Fibroblast of skin of left biceps (primary cell): ENCODE measurements around the gene C4B.
A peak's percentile ranks its signal among the peaks of the same experiment; 100 is the strongest.
"Not testable (repeated sequence)": the region's sequence is repeated elsewhere in the genome, so short reads cannot be mapped to it uniquely, and the experiment has no call there.

Source experiments
- DNase-seq, 2 experiments: peaks; one replicate each; pipeline ENCODE4 v3.0.0-alpha.2; 2013; ENCODE audit warnings: low read depth in 2 of 2

Gene C4B

GRCh38 chr6:32050562-32050961 is 36.0 kb downstream of the C4B start:
- DNase-seq = no peak

- DNase-seq = not testable (repeated sequence)
Observed at GRCh38 chr6:32052626-32053025, 38.0 kb downstream of the C4B start.

GRCh38 chr6:32053314-32053713 is 38.7 kb downstream of the C4B start:
- DNase-seq = not testable (repeated sequence)

- DNase-seq = not testable (repeated sequence)
Observed at GRCh38 chr6:32055756-32056155, 41.2 kb downstream of the C4B start.

DNA sequence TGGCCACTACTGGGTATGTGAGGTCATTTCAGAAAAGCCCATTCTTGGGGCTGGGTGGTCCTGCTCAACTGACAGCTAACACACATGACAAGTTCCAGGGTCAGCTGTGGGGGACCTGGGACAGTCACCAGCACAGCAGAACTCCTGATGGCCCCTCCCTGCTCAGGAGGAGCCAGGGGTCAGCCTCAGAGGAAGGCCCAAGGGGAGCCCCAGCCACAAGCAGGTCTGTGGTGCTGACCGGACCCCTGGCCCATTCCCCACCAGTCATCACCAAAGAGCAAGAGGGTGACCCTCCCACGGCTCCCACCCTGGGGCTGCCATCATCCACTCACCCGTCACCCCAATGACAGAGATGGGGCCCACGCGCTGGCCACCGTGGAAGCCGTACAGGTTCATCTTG is 41.7 kb downstream of the C4B start:
- no peak for DNase-seq

- no peak for DNase-seq
Observed at GRCh38 chr6:32057966-32058365, 43.4 kb downstream of the C4B start.

DNA sequence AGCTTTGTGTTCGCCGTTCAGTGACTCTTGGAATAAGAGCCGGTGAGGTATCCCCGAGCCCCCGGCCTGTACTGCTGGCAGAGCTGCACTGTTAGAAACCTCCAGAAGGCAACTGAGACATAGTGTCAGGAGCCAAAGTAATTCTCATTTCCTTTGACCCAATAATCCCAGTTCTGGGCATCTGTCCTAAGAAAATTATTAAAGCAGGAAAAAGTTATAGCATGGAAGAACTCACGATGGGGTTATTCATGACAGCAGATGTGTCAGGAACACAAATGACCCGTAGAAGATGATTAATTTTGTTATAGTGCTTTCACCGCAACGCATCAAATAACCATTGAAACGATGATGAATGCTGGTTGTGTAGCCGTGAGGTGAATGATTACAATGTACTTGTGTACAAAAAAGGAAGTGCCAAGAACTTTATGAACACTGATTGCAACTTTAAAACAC is 43.9 kb downstream of the C4B start:
- no peak for DNase-seq

- no peak for DNase-seq
Observed at GRCh38 chr6:32060966-32061655, 46.5 kb downstream of the C4B start.

DNA sequence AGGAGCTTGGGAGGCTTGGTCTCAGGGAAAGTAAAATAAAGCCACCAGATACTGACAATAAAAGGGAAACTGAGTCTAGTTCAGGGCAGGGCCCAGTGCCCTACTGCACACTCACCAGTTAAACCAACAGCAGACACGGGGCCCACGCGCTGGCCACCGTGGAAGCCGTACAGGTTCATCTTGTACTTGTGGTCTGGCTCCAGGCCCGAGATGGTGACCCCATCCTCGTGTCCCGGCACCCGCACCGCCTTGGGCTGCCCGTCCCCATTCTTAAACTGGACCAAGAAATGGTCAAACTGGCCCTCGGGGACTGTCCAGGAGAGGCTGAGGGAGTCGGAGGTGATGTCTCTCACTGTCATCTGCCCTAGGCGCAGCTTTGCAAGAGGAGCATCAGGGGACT is 50.1 kb downstream of the C4B start:
- no peak for DNase-seq

- not testable (repeated sequence) for DNase-seq
Observed at GRCh38 chr6:32067521-32067920, 52.9 kb downstream of the C4B start.

- not testable (repeated sequence) for DNase-seq
Observed at GRCh38 chr6:32068315-32068714, 53.7 kb downstream of the C4B start.

GRCh38 chr6:32068867-32069266 is 54.3 kb downstream of the C4B start:
- DNase-seq = no peak

GRCh38 chr6:32069460-32069859 is 54.9 kb downstream of the C4B start:
- DNase-seq = no peak

DNA sequence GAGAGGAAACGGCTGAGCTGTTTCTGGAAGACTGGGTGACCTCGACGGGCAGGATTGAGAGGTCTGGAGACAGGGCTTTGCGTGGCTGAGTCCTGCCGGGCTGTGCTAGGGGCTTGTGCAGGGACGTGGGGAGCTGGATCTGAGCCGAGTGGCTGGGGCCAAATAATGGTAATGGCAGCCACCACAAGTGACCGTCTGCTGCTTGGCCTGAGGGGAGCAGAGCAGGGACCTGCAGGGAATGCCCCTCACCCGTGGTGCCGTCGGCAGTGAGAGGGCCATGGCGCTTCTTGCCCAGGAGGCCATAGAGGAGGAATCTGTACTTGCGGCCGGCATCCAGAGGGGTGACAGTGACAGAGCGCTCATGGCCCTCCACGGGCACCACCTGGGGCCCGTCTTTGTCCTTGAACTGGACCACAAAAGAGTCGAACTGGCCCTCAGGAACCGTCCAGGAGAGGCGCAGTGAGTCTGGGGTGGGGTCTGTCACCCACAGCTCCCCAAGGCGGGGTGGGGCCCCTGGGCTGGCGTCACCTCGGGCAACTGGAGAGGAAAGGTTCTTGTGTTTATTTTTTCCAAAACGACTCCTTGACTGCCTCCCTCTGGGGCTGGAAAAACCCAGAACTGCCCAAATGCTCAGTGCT is 55.4 kb downstream of the C4B start:
- no peak for DNase-seq

DNA sequence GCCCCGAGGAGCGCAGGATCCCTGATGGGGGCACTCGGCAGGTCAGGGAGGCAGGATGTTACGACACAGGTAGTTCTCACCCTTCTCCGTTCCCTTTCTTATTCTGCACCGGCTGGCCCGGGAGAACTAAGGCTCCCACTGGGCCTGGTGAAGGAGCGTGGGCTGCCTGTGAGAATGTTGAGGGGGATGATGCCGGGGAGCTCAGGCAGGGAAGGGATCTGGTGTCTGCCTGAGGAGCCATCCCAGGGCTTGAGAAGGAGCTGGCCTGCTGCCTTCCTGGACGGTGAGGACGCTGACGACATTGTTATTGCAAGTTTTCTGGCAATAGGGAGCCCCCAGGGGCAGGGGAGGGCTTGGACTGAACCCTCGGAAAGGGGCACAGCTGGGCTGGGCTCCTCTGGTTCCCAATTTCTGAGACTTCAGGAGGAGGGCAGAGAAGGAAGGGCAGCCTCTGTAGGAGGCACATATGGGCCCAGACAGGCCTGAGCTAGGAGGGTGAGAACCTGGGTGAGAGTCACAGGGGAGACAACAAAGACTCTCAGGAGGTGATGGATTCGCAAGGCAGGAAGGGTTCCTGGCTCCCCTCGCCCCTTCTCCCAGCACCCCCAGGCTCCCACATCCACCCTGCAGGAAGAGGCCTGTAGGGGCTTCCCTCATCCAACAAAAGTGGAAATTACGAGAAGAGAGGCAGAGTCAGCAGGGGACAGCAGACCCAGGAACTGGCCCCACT is 56.4 kb downstream of the C4B start:
- no peak for DNase-seq

DNA sequence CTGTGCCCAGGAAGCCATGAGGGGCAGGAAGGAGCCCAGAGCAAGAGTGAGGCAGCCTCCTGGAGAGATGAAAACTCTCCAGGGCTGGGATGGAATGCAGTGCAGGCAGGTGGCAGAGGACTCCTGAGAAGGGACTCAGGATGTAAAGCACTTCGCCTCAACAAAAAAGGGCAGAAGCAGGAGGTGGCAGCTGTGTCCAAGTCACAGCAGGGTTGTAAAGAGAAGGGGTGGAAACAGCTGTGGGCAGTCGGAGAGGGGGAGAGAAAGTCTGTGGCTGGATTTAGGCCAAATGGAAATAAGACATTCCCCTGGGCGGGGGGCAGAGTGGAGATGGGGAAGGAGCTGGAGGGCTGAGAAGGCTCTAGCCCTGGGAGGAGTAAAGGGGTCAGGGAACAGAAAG is 58.5 kb downstream of the C4B start:
- no peak for DNase-seq

DNA sequence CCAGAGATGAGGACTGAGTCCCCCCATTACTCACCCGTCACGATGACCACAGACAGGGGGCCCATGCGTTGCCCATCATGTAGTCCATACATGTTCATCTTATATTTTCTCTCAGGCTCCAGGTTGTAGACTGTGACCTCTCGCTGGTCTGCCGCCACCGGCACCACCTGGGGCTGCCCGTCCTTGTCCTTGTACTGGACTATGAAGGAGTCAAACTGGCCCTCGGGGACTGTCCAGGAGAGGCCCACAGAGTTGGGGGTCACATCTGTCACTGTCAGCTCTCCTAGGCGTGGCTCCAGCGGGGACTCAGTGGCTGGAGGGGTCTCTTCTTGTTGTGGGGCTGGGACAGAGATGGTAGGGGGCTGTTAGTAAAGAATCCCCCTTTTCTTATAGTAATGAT is 59.0 kb downstream of the C4B start:
- DNase-seq = no peak

DNA sequence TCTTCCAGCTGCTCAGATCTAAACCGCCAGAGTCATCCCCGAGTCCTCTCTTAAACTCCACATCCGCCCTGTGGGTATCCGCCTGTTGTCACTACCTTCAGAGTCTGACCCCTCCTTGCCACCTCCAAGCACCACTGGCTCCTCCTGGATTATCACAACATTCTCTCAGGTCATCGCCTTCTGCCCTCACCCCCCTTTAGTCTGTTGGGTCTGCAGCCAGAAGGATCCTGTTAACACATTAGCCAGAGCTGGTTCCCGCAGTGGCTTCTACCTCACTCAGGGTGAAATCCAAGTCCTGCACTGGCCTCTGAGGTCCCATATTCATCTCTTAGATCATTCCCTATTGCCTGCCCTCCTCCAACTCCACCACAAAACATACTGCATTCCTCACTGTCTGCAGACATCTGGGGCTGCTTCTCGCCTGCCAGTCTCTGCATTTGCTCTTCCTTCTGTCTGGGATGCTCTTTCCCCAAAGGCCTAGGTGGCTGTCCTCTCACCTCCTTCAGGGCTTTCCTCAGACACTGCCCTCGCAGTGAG is 60.5 kb downstream of the C4B start:
- no peak for DNase-seq

DNA sequence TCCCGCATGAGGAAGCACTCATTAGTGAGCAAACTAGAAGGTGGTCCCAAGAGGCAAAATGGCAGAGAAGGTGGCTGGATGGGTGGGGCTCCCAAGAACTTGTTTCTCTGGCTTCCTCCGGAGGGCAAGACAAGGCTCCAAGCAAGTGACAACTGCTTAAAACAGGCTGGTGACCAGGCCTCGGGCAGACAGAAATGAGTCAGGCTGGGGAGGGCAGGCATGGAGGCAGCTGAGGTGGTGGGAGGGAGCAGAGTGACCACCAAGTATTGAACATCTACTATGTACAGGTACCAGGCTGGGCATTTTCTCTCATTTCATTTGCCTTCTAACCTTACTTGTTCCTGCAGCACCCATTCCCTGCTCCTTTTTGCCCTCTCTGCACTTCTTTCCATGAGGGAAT is 61.2 kb downstream of the C4B start:
- no peak for DNase-seq

DNA sequence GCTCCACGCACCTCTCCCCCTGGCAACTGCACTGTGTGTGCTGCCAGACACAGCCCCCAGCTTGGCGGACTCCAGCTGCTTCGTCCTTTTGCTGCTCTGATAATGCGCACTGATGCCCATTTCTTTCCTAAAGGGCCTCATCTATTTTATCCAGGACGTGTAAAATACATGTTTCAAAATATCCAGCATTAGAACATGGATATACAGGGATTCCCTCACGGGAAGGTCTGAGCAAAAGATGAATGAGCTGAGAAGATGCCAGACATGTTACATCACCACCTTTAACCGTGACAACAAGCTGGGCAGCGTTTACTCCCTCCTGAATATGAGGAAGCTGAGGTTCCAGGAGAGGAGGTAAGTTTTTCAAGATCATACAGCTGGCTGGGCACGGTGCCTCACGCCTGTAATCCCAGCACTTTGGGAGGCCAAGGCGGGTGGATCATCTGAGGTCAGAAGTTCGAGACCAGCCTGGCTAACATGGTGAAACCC is 61.8 kb downstream of the C4B start:
- DNase-seq = peak; percentile 59 to 66

DNA sequence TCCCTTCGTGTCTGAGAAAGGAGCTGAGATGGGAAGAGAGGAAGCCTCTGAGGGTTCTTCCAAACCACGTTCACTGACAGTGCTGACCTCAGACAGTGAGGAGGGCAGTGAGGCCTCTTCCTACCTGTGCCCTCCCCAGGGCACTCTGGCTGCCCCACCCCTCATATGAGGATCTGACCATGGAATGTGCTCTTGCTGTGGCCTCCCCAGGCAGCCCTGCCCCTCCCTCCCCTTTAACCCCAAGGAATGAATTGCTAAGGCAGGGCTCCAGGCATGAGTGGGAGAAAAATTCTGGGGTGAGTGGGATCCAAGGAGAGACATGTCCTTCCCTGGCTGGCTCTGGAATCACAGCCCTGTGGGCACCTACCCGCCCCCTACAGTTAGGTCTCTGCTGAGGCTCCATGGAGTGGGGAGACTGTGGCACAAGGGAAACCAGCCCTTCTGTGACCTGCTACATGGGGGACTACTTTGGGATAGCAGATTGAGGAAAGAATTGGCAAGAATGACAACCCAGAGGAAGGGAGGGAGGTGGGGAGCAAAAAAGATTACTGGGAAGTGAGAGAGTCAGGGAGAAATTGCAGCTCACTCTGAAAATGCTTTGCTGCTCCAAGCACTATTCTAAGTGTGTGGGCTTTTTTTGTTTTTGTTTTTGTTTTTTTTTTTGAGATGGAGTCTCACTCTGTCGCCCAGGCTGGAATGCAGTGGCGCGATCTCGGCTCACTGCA is 65.1 kb downstream of the C4B start:
- DNase-seq = no peak
